NCI-H345 treated with DMSO at 0.1 percent for 48 hours (cell line): Measurements from ENCODE around the gene UPK1B.
"Not testable (repeated sequence)": the region's sequence is repeated elsewhere in the genome, so short reads cannot be mapped to it uniquely, and the experiment has no call there.

Source experiments
- DNase-seq: peaks from one replicate; lab custom pipeline; 2025; ENCODE audit not compliant: unreplicated experiment; lab: John Stamatoyannopoulos, UW

Gene UPK1B

GRCh38 chr3:119173325-119173724 is at the start of gene UPK1B:
TSS of gene UPK1B (plus strand) at chr3:119173598. CDS start at chr3:119186742, 13,144 bp downstream.
- no peak for DNase-seq

- DNase-seq, result no peak
Measured at GRCh38 chr3:119125342-119125741, 48.1 kb upstream of the UPK1B start.

- no peak for DNase-seq
Measured at GRCh38 chr3:119125742-119126504, 47.5 kb upstream of the UPK1B start.

- not testable (repeated sequence) for DNase-seq
Measured at GRCh38 chr3:119130291-119130690, 43.1 kb upstream of the UPK1B start.

- DNase-seq, result not testable (repeated sequence)
Measured at GRCh38 chr3:119132291-119132690, 41.1 kb upstream of the UPK1B start.

GRCh38 chr3:119139360-119139759 is 34.0 kb upstream of the UPK1B start:
- DNase-seq, result not testable (repeated sequence)

GRCh38 chr3:119140466-119140865 is 32.9 kb upstream of the UPK1B start:
- DNase-seq, result no peak

GRCh38 chr3:119145128-119145499 is 28.3 kb upstream of the UPK1B start:
- no peak for DNase-seq

GRCh38 chr3:119145500-119146167 is 27.8 kb upstream of the UPK1B start, which contains the start of gene TEX55:
TSS of gene TEX55 (plus strand) at chr3:119146165. CDS start at chr3:119146190, 25 bp downstream.
- DNase-seq, result no peak

GRCh38 chr3:119146578-119147375 is 26.6 kb upstream of the UPK1B start:
- DNase-seq, result no peak

GRCh38 chr3:119147494-119147893 is 25.9 kb upstream of the UPK1B start:
- DNase-seq, result no peak

GRCh38 chr3:119148493-119149180 is 24.8 kb upstream of the UPK1B start:
- no peak for DNase-seq

- DNase-seq, result no peak
Measured at GRCh38 chr3:119149484-119149883, 23.9 kb upstream of the UPK1B start.

- no peak for DNase-seq
Measured at GRCh38 chr3:119156868-119157267, 16.5 kb upstream of the UPK1B start.

- no peak for DNase-seq
Measured at GRCh38 chr3:119157971-119158370, 15.4 kb upstream of the UPK1B start.

- DNase-seq, result no peak
Measured at GRCh38 chr3:119160361-119160760, 13.0 kb upstream of the UPK1B start.

- DNase-seq, result no peak
Measured at GRCh38 chr3:119160815-119161214, 12.6 kb upstream of the UPK1B start.

- no peak for DNase-seq
Measured at GRCh38 chr3:119161240-119161639, 12.2 kb upstream of the UPK1B start.

- not testable (repeated sequence) for DNase-seq
Measured at GRCh38 chr3:119164745-119165144, 8.7 kb upstream of the UPK1B start.

- DNase-seq, result no peak
Measured at GRCh38 chr3:119170821-119171220, 2.6 kb upstream of the UPK1B start.
